WTC11 (cell line): ENCODE measurements around the gene UBXN4.

Source experiments
- AFF4 ChIP-seq: sonication (generic); formaldehyde crosslinking; IDR thresholded peaks from 2 replicates; pipeline ENCODE4 v1.8.1; 2023; ENCODE audit warnings: mild to moderate bottlenecking, missing genetic modification reagents, borderline replicate concordance
- CBFB ChIP-seq: sonication (generic); formaldehyde crosslinking; IDR thresholded peaks from 2 replicates; pipeline ENCODE4 v1.8.1; 2022; ENCODE audit warnings: mild to moderate bottlenecking, low read depth, missing genetic modification reagents
- CTCF ChIP-seq: fragments of 200-600 bp; IDR thresholded peaks from 2 replicates; pipeline ENCODE4 v1.8.0; 2022; ENCODE audit warnings: antibody characterized with exemption
- ESRRA ChIP-seq: sonication (generic); formaldehyde crosslinking; IDR thresholded peaks from 2 replicates; pipeline ENCODE4 v1.8.1; 2022; ENCODE audit warnings: mild to moderate bottlenecking, missing genetic modification reagents, borderline replicate concordance
- NFE2L1 ChIP-seq: sonication (generic); formaldehyde crosslinking; IDR thresholded peaks from 2 replicates; pipeline ENCODE4 v1.8.1; 2023; ENCODE audit warnings: missing genetic modification reagents
- NR2C2 ChIP-seq: sonication (generic); formaldehyde crosslinking; IDR thresholded peaks from 2 replicates; pipeline ENCODE4 v1.8.0; 2022; ENCODE audit warnings: mild to moderate bottlenecking, missing genetic modification reagents
- SP1 ChIP-seq: sonication (generic); formaldehyde crosslinking; conservative IDR thresholded peaks from 2 replicates; pipeline ENCODE4 v1.8.1; 2022; ENCODE audit warnings: missing genetic modification reagents
- ZNF121 ChIP-seq: sonication (generic); formaldehyde crosslinking; IDR thresholded peaks from 2 replicates; pipeline ENCODE4 v1.8.0; 2023; ENCODE audit warnings: missing genetic modification reagents
- ZNF512 ChIP-seq: sonication (generic); formaldehyde crosslinking; IDR thresholded peaks from 2 replicates; pipeline ENCODE4 v1.8.1; 2022; ENCODE audit warnings: missing genetic modification reagents, borderline replicate concordance
- TF ChIP-seq, protein P1 (sequence below): sonication (generic); formaldehyde crosslinking; IDR thresholded peaks from 2 replicates; pipeline ENCODE4 v1.8.0; 2022; ENCODE audit warnings: mild to moderate bottlenecking, missing genetic modification reagents

DNA sequence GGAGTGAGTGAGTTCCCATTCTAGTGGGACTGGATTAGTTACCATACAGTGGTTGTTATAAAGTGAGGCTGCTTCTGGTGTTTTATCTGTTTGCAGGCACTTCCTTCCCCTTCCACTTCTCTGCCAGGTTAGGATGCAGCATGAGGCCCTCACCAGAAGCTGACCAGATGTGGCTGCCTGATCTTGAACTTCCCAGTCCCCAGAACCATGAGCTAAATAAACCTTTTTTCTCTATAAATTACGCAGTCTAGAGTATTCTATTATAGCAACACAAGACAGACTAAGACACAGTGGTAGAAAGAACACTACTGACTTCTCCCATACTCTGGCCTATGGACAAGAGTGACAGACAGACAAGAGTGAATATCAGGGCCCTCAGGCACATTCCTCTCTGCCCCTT, 81.2 kb downstream of the UBXN4 start:
- TF ChIP-seq AFF4 (CRISPR knock-in tag) (no peak), CTCF (no peak), ZNF121 (CRISPR knock-in tag) (no peak), ZNF512 (CRISPR knock-in tag) (no peak), NFE2L1 (CRISPR knock-in tag) (no peak), SP1 (CRISPR knock-in tag) (no peak), CBFB (CRISPR knock-in tag) (no peak), ESRRA (CRISPR knock-in tag) (no peak), NR2C2 (CRISPR knock-in tag) (no peak)
- TF ChIP-seq, protein P1, sequence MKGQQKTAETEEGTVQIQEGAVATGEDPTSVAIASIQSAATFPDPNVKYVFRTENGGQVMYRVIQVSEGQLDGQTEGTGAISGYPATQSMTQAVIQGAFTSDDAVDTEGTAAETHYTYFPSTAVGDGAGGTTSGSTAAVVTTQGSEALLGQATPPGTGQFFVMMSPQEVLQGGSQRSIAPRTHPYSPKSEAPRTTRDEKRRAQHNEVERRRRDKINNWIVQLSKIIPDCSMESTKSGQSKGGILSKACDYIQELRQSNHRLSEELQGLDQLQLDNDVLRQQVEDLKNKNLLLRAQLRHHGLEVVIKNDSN: no peak
